Vagina (tissue), 2 donors: ENCODE results near the gene SERPINE2. TPM values are rescaled to one million over a fixed set of nuclear protein-coding genes. Genes with fewer than 3 reads are reported as not detected.

Source experiments
- DNase-seq, 2 donors: peaks; one replicate each; pipeline ENCODE4 v3.0.0-alpha.2; 2017; ENCODE audit errors: extremely low spot score in 2 of 2
- H3K27ac ChIP-seq: fragments of 200-600 bp; sonication (generic); one replicate; pipeline ENCODE4 v1.5.1; 2019
- H3K27me3 ChIP-seq: fragments of 200-600 bp; sonication (generic); one replicate; pipeline ENCODE4 v1.5.1; 2019
- H3K36me3 ChIP-seq, 2 donors: fragments of 200-600 bp; sonication (generic); one replicate each; pipeline ENCODE4 v1.5.1; 2017 to 2019
- H3K4me1 ChIP-seq: fragments of 200-600 bp; sonication (generic); one replicate; pipeline ENCODE4 v1.5.1; 2019
- H3K4me3 ChIP-seq, 2 donors: fragments of 200-600 bp; sonication (generic); 1 replicate in 1 of 2; 2 replicates in 1 of 2; pipeline ENCODE4 v1.5.1; 2016 to 2019
- H3K9me3 ChIP-seq: fragments of 200-600 bp; sonication (generic); one replicate; pipeline ENCODE4 v1.5.1; 2019
- POLR2A ChIP-seq, 2 donors: fragments of 450-650 bp; IDR thresholded peaks; one replicate each; pipeline ENCODE4 v1.6.1; 2017; ENCODE audit warnings: antibody characterized with exemption in 2 of 2, mild to moderate bottlenecking in 2 of 2, moderate library complexity in 2 of 2
- POLR2AphosphoS5 ChIP-seq, 2 donors: sonication (generic); formaldehyde crosslinking; IDR thresholded peaks; one replicate each; pipeline ENCODE4 v1.9.0; 2017; ENCODE audit warnings: antibody characterized with exemption in 2 of 2, mild to moderate bottlenecking in 2 of 2, low read depth in 1 of 2; ENCODE audit not compliant: insufficient read depth in 1 of 2
- intact Hi-C: fragments of 100-400 bp; cut with DNase I; formaldehyde crosslinking; loops from one replicate; pipeline ENCODE4 v1.15.1; 2023
- total RNA-seq: library from RNA; depleted of rRNA; stranded (reverse); fragments of >200 nt; gene quantifications from one replicate; pipeline ENCODE4 v1.2.3, GENCODE V29; 2016
- TF ChIP-seq, protein P1 (sequence below), 3 experiments: fragments of 450-650 bp in 2 of 3; fragments of 200-600 bp in 1 of 3; sonication (generic) in 1 of 3; IDR thresholded peaks; one replicate each; pipeline ENCODE4 v1.5.1; 2017 to 2019; ENCODE audit warnings: antibody characterized with exemption in 3 of 3, mild to moderate bottlenecking in 2 of 3, moderate library complexity in 2 of 3

SERPINE2 gene, protein sequence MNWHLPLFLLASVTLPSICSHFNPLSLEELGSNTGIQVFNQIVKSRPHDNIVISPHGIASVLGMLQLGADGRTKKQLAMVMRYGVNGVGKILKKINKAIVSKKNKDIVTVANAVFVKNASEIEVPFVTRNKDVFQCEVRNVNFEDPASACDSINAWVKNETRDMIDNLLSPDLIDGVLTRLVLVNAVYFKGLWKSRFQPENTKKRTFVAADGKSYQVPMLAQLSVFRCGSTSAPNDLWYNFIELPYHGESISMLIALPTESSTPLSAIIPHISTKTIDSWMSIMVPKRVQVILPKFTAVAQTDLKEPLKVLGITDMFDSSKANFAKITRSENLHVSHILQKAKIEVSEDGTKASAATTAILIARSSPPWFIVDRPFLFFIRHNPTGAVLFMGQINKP
- 52.3 TPM for total RNA-seq

DNA sequence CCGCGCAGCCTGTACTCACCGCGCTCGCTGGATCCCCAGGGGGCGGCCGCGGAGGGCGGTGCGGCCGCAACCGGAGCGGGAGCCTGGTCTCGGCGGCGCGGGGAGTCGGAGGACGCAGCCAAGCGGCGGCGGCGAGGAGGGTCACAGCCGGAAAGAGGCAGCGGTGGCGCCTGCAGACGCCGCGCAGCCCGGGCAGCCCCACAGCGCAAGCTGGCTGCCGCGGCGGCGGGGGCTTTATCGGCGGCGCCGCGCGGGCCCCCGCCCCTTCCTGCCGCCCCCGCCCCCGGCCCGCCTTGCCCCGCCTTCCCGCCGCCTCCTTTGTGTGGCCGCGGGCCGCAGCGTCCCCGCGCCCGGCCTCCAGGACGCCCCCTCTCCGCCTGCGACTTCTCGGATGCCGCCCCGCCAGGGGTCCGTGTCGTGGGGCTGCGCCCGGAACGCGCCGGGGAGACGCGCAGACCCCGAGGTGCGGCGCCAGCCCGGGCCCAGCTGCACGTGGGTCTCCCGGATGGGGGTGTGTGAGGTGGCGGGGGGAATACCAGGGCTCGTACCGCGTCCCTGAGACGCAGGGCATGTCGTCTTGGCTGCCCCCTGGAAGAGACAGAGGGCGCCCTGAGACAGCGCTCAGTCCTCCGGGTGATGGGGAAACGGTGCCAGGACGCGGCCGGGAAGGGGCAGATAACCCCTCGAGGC lies at the start of gene SERPINE2:
Gene SERPINE2, minus strand, starts transcription at position 207 of the 690 bp plus-strand sequence. CDS start 37,386 bp downstream, outside the sequence.
- peak in 1 of 2 donors; percentile 85 for DNase-seq
- H3K9me3 ChIP-seq: no peaks in the 10 kb centered on the region
- H3K36me3 ChIP-seq: no peaks in the 10 kb centered on the region
- peak in 1 of 2 donors; percentile 14 for TF ChIP-seq POLR2A (IDR thresholded peaks at IDR 0.05)
- TF ChIP-seq POLR2AphosphoS5 (IDR thresholded peaks at IDR 0.05; ENCODE audit: insufficient read depth in 1 of 2, low read depth in 1 of 2): no peak
- peaks cover 9% of the 10 kb centered on the region for H3K4me1 ChIP-seq
- peak within 1 kb of the TSS; percentile 76 for H3K27ac ChIP-seq
- intact Hi-C loops: no loop called here
- no peaks in the 10 kb centered on the region for H3K27me3 ChIP-seq
- peak within 1 kb of the TSS; percentile 60 to 86 for H3K4me3 ChIP-seq

DNA sequence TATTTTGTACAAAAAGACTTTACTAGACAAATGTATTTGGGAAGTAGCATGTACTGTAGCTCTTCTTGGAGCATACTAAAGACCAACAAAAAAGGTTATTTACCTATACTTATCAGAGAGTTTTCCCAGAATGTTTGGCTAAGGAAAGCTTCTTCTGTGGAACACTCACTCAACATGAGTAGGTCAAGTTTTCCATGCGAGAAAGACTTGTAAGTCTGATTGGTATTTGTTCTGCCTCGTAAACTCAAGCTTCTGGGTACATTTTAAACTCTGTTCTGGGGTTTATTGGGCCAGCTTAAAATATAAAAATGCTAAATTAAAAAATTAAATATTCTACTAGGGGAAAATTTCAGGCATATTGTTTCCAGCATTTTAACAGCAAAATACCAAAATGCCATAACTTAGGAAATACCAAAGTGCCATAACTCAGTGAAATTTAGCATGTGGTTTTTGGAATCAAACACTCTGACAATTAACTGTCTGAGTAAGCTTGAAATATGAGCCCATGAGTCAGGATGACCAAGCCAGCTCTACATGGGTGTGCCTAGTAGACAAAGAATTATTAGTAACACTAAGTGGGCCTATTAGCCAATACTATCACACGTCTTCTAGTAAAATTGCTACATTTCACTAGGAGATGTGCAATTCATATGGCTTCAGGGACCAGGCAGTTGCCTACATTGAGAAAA lies 47.3 kb upstream of the SERPINE2 start:
- Histone ChIP-seq H3K27me3 (no peaks in the 10 kb centered on the region), H3K27ac (peak overlapping the region; percentile 36), H3K4me3 (no peak overlapping the region), H3K9me3 (no peaks in the 10 kb centered on the region), H3K36me3 (no peaks in the 10 kb centered on the region), H3K4me1 (peaks cover 40% of the 10 kb centered on the region)
- peak; percentile 24 to 88 for TF ChIP-seq POLR2AphosphoS5 (IDR thresholded peaks at IDR 0.05; ENCODE audit: insufficient read depth in 1 of 2, low read depth in 1 of 2)
- no peak for TF ChIP-seq POLR2A (IDR thresholded peaks at IDR 0.05)
- intact Hi-C loops: no loop called here
- DNase-seq: no peak

GRCh38 chr2:224085811-224086210 lies 46.7 kb upstream of the SERPINE2 start:
- intact Hi-C loops: no loop called here
- Histone ChIP-seq H3K27ac (peak overlapping the region; percentile 25), H3K4me1 (peaks cover 40% of the 10 kb centered on the region), H3K27me3 (no peaks in the 10 kb centered on the region), H3K4me3 (no peak overlapping the region), H3K36me3 (no peaks in the 10 kb centered on the region), H3K9me3 (no peaks in the 10 kb centered on the region)
- TF ChIP-seq POLR2AphosphoS5 (IDR thresholded peaks at IDR 0.05; ENCODE audit: insufficient read depth in 1 of 2, low read depth in 1 of 2) (no peak), POLR2A (IDR thresholded peaks at IDR 0.05) (no peak)
- TF ChIP-seq, protein P1, sequence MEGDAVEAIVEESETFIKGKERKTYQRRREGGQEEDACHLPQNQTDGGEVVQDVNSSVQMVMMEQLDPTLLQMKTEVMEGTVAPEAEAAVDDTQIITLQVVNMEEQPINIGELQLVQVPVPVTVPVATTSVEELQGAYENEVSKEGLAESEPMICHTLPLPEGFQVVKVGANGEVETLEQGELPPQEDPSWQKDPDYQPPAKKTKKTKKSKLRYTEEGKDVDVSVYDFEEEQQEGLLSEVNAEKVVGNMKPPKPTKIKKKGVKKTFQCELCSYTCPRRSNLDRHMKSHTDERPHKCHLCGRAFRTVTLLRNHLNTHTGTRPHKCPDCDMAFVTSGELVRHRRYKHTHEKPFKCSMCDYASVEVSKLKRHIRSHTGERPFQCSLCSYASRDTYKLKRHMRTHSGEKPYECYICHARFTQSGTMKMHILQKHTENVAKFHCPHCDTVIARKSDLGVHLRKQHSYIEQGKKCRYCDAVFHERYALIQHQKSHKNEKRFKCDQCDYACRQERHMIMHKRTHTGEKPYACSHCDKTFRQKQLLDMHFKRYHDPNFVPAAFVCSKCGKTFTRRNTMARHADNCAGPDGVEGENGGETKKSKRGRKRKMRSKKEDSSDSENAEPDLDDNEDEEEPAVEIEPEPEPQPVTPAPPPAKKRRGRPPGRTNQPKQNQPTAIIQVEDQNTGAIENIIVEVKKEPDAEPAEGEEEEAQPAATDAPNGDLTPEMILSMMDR (IDR thresholded peaks at IDR 0.05): no peak
- no peak for DNase-seq

DNA sequence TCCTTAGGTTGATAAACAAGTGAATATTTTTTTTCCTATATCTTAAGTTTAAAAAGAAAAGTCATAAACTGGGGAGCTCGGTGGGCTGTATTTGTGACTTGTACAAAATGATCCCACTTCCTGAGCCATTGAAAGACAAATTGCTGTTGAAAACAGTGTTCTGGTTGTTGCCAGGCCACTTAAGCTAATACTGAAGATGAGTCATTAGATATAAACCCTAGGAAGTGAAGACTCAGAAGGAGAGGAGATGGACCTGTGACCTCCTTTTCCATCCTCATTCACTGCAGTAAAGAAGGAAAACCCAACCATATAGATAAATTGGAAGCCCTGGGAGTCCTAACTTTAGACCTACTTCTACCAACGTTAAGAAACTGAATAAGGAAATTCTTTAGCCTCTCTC lies 46.2 kb upstream of the SERPINE2 start:
- H3K36me3 ChIP-seq: no peaks in the 10 kb centered on the region
- TF ChIP-seq, protein P1 (IDR thresholded peaks at IDR 0.05): no peak
- TF ChIP-seq POLR2AphosphoS5 (IDR thresholded peaks at IDR 0.05; ENCODE audit: insufficient read depth in 1 of 2, low read depth in 1 of 2): peak in 1 of 2 donors; percentile 40
- no peak for DNase-seq
- no peaks in the 10 kb centered on the region for H3K27me3 ChIP-seq
- no peak overlapping the region for H3K4me3 ChIP-seq
- peak overlapping the region; percentile 25 for H3K27ac ChIP-seq
- H3K9me3 ChIP-seq: no peaks in the 10 kb centered on the region
- intact Hi-C loops: no loop called here
- peaks cover 40% of the 10 kb centered on the region for H3K4me1 ChIP-seq

GRCh38 chr2:224084266-224084892 lies 45.3 kb upstream of the SERPINE2 start:
- peak overlapping the region; percentile 53 for H3K27ac ChIP-seq
- no peaks in the 10 kb centered on the region for H3K9me3 ChIP-seq

More at GRCh38 chr2:224084266-224084892, 45.3 kb upstream of the SERPINE2 start:
- TF ChIP-seq, protein P1 (IDR thresholded peaks at IDR 0.05): no peak
- TF ChIP-seq POLR2A (IDR thresholded peaks at IDR 0.05): no peak
- TF ChIP-seq POLR2AphosphoS5 (IDR thresholded peaks at IDR 0.05; ENCODE audit: insufficient read depth in 1 of 2, low read depth in 1 of 2): no peak
- peaks cover 40% of the 10 kb centered on the region for H3K4me1 ChIP-seq
- no peaks in the 10 kb centered on the region for H3K27me3 ChIP-seq
- intact Hi-C loops: no loop called here
- H3K4me3 ChIP-seq: no peak overlapping the region
- no peak for DNase-seq
- H3K36me3 ChIP-seq: no peaks in the 10 kb centered on the region
